ENCODE results near the gene CD52. TPM values are rescaled to one million over a fixed set of nuclear protein-coding genes. Genes with fewer than 3 reads are reported as not detected.
A peak's percentile ranks its signal among the peaks of the same experiment; 100 is the strongest.
"Not testable (repeated sequence)": the region's sequence is repeated elsewhere in the genome, so short reads cannot be mapped to it uniquely, and the experiment has no call there.

CD52 gene
- total and polyA plus RNA-seq, 7 donors, result 2.1 to 4.2 (median 3.9) TPM

GRCh38 chr1:26290122-26290881 lies 27.5 kb upstream of the CD52 start:
- Histone ChIP-seq H3K4me3 (no peak overlapping the region), H3K27ac (peak overlapping the region; percentile 23), H3K27me3 (ENCODE audit: insufficient read depth in 3 of 3, low read length in 2 of 3) (no peaks in the 10 kb centered on the region), H3K36me3 (ENCODE audit: insufficient read depth in 1 of 2, low read depth in 1 of 2) (no peaks in the 10 kb centered on the region), H3K4me1 (peaks cover 21% of the 10 kb centered on the region), H3K9me3 (no peaks in the 10 kb centered on the region)
- ATAC-seq, result no peak
- peak in 1 of 2 donors; percentile 52 for DNase-seq
- 67 to 77% (median 76%) methylated on average over 10 to 11 of the region's 11 CpGs for WGBS, 3 donors
- intact Hi-C loops (cut with DNase I), result no loop called here
- no peak for TF ChIP-seq CTCF (IDR thresholded peaks at IDR 0.05)

DNA sequence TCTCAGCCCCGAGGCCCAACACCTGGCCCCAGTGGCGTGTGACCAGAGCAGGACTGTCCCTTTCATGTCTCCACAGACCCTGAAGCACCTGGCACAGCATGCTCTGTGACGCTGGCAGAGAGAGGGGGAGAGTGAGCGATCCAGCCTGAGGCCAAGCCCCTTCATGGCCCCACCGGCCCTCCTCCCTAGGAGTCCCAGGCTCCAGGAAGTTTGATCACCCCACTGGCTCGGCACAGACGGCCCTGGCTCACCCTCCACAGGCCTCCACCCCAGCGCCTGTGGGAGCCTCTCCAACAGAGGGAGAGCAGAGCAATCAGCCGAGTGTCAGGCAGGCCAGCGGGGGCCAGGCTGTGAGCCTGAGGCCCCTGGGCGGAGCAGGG lies 26.9 kb upstream of the CD52 start:
- 58 to 71% (median 68%) methylated on average over 6 to 11 of the region's 11 CpGs for WGBS, 3 donors
- no peak for ATAC-seq
- H3K27ac ChIP-seq, result peak overlapping the region; percentile 23
- H3K9me3 ChIP-seq, result no peaks in the 10 kb centered on the region
- peaks cover 16% of the 10 kb centered on the region for H3K4me1 ChIP-seq
- H3K27me3 ChIP-seq (ENCODE audit: insufficient read depth in 3 of 3, low read length in 2 of 3), result no peaks in the 10 kb centered on the region
- intact Hi-C loops (cut with DNase I), result no loop called here
- no peaks in the 10 kb centered on the region for H3K36me3 ChIP-seq (ENCODE audit: insufficient read depth in 1 of 2, low read depth in 1 of 2)
- no peak overlapping the region for H3K4me3 ChIP-seq
- DNase-seq, result peak; percentile 51 to 70
- TF ChIP-seq CTCF (IDR thresholded peaks at IDR 0.05), result no peak

DNA sequence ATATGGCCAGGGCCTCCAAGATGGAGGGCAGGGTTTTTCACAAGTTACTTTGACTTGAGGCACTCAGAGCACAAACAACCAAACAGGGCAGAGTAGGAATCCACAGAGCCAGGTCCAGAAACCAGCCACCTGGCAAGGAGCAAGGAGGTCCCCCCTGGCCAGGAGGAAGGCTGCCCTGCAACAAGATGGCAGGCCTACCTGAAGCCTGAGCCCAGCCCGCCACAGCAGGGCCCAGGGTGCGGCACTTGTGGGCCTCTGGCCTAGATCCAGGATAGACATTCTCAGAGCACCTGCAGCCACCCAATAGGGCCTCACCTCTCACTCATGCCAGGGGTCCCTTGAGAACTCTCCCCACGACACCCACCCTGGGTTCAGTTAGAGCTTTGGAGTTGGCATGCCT lies 26.3 kb upstream of the CD52 start:
- ATAC-seq (no peak), DNase-seq (peak in 1 of 2 donors; percentile 46)
- no peak overlapping the region for H3K4me3 ChIP-seq
- no peak for TF ChIP-seq CTCF (IDR thresholded peaks at IDR 0.05)
- 77 to 96% (median 80%) methylated on average over 1 to 3 of the region's 3 CpGs for WGBS, 3 donors
- H3K36me3 ChIP-seq (ENCODE audit: insufficient read depth in 1 of 2, low read depth in 1 of 2), result no peaks in the 10 kb centered on the region
- peaks cover 10% of the 10 kb centered on the region for H3K4me1 ChIP-seq
- no peak overlapping the region for H3K27ac ChIP-seq
- no peaks in the 10 kb centered on the region for H3K9me3 ChIP-seq
- intact Hi-C loops (cut with DNase I), result no loop called here
- H3K27me3 ChIP-seq (ENCODE audit: insufficient read depth in 3 of 3, low read length in 2 of 3), result no peaks in the 10 kb centered on the region

GRCh38 chr1:26291939-26292338 lies 25.8 kb upstream of the CD52 start:
- Histone ChIP-seq H3K4me3 (no peak overlapping the region), H3K27me3 (ENCODE audit: insufficient read depth in 3 of 3, low read length in 2 of 3) (no peaks in the 10 kb centered on the region), H3K36me3 (ENCODE audit: insufficient read depth in 1 of 2, low read depth in 1 of 2) (no peaks in the 10 kb centered on the region), H3K27ac (no peak overlapping the region), H3K9me3 (no peaks in the 10 kb centered on the region), H3K4me1 (peaks cover 6% of the 10 kb centered on the region)
- intact Hi-C loops (cut with DNase I), result no loop called here
- no peak for TF ChIP-seq CTCF (IDR thresholded peaks at IDR 0.05)
- ATAC-seq (no peak), DNase-seq (no peak)
- WGBS, 3 donors, result 69 to 86% (median 84%) methylated on average over 4 of the region's 4 CpGs

- H3K36me3 ChIP-seq (ENCODE audit: insufficient read depth in 1 of 2, low read depth in 1 of 2); intact Hi-C loops (cut with DNase I); ATAC-seq; H3K4me3 ChIP-seq; H3K4me1 ChIP-seq; H3K27me3 ChIP-seq (ENCODE audit: insufficient read depth in 3 of 3, low read length in 2 of 3); H3K27ac ChIP-seq; DNase-seq; H3K9me3 ChIP-seq: not testable (repeated sequence)
- 86 to 95% (median 87%) methylated on average over 4 to 5 of the region's 5 CpGs for WGBS, 3 donors
These were observed 25.0 kb upstream of the CD52 start for GRCh38 chr1:26292735-26293134.

Data from psoas muscle (tissue), 8 donors.